Coronary artery (tissue), 2 donors: ENCODE results near the gene TARP.
"Not testable (repeated sequence)": the region's sequence is repeated elsewhere in the genome, so short reads cannot be mapped to it uniquely, and the experiment has no call there.

ENCODE experiments used
- DNase-seq: peaks from one replicate; pipeline ENCODE4 v3.0.0-alpha.2; 2017; ENCODE audit warnings: low spot score
- H3K27ac ChIP-seq, 2 donors: fragments of 200-600 bp; sonication (generic); one replicate each; pipeline ENCODE4 v1.5.1; 2016 to 2019
- H3K4me3 ChIP-seq: fragments of 200-600 bp; sonication (generic); 2 replicates; pipeline ENCODE4 v1.5.1; 2016; ENCODE audit warnings: mild to moderate bottlenecking, moderate library complexity
- TF ChIP-seq, protein P1 (sequence below): fragments of 200-600 bp; sonication (generic); IDR thresholded peaks from one replicate; pipeline ENCODE4 v1.5.1; 2019; ENCODE audit warnings: antibody characterized with exemption

Gene TARP

DNA sequence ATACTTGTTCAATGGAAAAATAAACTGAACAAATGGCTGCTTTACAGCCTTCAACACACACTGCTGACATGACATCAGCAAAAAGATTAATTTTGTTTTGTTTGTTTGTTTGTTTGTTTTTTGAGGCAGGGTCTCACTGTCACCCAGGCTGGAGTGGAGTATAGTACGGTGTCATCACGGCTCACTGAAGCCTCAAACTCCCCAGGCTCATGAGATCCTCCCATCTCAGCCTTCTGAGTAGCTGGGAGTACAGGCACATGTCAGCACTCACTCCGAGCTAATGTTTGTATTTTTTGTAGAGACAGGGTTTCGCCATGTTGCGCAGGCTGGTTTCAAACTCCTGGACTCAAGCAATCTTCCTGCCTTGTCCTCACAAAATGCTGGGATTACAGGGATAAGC is 10.9 kb downstream of the TARP start:
- TF ChIP-seq, protein P1, sequence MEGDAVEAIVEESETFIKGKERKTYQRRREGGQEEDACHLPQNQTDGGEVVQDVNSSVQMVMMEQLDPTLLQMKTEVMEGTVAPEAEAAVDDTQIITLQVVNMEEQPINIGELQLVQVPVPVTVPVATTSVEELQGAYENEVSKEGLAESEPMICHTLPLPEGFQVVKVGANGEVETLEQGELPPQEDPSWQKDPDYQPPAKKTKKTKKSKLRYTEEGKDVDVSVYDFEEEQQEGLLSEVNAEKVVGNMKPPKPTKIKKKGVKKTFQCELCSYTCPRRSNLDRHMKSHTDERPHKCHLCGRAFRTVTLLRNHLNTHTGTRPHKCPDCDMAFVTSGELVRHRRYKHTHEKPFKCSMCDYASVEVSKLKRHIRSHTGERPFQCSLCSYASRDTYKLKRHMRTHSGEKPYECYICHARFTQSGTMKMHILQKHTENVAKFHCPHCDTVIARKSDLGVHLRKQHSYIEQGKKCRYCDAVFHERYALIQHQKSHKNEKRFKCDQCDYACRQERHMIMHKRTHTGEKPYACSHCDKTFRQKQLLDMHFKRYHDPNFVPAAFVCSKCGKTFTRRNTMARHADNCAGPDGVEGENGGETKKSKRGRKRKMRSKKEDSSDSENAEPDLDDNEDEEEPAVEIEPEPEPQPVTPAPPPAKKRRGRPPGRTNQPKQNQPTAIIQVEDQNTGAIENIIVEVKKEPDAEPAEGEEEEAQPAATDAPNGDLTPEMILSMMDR: no peak
- no peak overlapping the region for H3K27ac ChIP-seq
- no peak for DNase-seq

DNA sequence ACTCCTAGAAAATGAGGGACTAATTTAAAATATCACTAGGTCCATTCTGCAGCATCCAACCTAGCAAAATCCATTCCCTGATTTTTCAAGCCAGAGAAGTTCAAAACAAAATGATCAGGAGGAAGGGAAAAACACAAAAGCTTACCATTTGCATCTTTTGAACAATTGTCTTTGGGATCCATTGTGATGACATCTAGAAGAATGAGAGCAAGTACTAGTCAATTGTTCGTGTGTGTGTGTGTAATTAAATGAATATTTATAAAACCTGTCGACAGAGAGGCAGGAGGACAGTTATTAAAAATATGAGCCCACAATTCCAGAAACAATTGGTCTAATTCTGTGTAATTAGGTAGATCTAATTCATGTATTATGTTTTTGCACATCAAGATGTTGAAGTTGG is 11.4 kb downstream of the TARP start:
- H3K4me3 ChIP-seq, H3K27ac ChIP-seq, DNase-seq: not testable (repeated sequence)

More for the DNA sequence above, 10.9 kb downstream of the TARP start:
- H3K4me3 ChIP-seq: no peak overlapping the region

DNA sequence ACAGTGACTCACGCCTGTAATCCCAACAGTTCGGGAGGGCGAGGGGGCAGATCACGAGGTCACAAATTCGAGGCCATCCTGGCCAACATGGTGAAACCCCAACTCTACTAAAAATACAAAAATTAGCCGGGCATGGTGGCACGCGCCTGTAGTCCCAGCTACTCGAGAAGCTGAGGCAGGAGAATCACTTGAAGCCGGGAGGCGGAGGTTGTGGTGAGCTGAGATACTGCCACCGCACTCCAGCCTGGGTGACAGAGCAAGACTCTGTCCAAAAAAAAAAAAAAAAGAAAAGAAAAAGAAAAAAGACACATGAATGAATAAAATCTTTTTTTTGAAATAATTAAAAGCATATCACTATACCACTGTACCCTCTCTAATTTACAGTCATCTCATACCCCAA is 11.8 kb downstream of the TARP start:
- H3K4me3 ChIP-seq, DNase-seq, H3K27ac ChIP-seq: not testable (repeated sequence)

DNA sequence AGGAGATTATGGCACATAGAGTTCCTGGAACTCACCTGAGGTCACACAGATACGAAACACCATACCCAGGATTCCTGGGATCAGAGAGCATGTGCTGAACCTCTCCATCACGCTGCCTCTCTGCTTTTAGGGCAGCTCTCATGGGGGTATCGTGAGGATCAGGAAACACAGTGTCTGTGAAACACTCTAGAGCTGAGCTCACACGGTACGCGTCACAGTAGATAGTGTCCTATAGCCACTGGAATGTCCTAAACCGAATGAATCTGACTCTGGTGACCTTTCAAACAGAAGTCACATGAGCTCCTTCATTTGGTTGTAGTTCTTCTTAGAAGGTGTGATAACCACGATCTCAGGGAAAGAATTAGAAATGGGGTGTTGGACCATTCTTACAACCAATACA is 14.3 kb downstream of the TARP start:
- DNase-seq, H3K4me3 ChIP-seq, H3K27ac ChIP-seq: not testable (repeated sequence)

DNA sequence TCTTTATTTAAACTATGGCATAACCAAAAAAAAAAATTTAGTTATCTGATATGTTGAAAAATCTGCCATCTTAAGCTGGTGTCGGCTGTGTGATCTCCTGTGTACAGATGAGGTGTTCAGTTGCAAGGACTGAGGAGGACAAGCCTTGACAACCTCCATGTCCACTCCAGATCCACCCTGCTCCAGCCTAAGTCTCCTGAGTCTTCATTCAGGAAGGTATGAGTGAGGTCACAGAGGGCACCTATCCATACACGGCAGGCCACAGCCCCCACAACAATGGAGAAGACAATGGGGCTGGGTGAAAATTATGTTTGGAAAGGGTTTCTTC is 16.1 kb downstream of the TARP start:
- TF ChIP-seq, protein P1: no peak
- Histone ChIP-seq H3K27ac (no peak overlapping the region), H3K4me3 (no peak overlapping the region)
- no peak for DNase-seq

DNA sequence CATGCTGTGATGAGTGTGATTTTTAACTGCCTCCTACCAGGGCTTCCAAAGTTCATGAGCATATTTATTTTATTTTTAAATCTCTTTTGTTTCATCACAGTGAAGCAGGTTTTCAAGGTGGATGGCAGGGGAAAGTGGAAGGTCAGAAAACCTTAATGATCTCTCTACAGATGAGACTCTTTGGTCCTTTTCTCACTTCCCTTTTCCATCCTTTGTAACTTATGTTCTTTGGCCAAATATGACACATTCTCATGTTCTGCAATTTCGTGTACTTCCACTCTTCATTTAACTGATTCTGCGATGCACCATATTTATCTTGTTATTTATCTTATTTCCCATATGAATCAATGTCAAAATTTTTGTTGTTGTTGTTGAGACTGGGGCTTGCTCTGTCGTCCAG is 23.6 kb downstream of the TARP start:
- not testable (repeated sequence) for DNase-seq, H3K4me3 ChIP-seq, H3K27ac ChIP-seq

DNA sequence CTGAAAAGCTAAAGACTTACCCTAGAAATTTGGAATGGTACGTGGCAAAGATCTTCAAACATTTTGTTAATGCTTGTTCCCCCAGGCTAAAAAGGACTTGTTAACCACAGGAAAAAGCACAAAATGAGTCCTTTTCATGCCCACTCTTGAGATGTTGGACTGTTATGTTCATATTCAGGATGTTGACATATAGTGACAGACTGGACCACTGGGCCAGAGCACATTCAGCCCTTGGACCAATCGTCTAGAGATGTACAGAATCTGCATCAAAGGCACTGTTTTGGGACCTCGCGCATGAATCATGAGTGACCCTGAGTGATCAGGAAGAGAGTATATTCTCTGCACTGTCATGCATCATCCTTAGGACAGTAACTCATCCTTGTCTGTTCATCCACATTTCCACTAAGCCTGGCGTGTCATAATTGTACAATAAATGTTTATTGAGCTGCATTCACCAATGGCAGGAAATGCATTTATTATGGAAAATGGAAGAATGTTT is 25.3 kb downstream of the TARP start:
- no peak for DNase-seq
- Histone ChIP-seq H3K27ac (no peak overlapping the region), H3K4me3 (no peak overlapping the region)
- TF ChIP-seq, protein P1: no peak

DNA sequence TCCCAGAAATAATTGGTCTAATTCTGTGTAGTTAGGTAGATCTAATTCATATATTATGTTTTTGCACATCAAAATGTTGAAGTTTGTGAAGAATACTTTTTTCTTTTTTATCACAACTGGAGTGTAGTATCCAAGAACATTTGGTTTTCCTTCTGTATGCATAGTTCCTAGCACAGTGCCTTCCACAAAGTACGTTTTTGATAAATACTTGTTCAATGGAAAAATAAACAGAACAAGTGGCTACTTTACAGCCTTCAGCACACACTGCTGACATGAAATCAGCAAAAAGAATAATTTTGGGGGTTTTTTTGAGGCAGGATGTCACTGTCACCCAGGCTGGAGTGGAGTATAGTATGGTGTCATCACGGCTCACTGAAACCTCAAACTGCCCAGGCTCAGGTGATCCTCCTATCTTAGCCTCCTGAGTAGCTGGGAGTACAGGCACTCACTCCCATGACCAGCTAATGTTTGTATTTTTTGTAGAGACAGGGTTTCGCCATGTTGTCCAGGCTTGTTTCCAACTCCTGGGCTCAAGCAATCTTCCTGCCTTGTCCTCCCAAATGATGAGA is 27.9 kb downstream of the TARP start:
- DNase-seq: no peak
- H3K4me3 ChIP-seq: no peak overlapping the region
- H3K27ac ChIP-seq: no peak overlapping the region
- TF ChIP-seq, protein P1: no peak

DNA sequence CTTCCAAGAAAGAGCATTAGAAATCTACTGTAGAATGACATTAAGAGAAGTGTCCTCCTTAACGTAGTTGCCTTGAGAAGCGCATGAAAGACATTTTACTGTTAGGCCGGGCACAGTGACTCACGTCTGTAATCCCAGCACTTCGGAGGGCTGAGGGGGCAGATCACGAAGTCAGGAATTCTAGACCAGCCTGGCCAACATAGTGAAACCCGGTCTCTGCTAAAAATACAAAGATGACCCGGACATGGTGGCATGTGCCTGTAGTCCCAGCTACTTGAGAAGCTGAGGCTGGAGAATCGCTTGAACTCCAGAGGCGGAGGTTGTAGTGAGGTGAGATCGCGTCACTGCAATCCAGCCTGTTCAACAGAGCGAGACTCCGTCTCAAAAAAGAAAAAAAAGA is 28.9 kb downstream of the TARP start:
- TF ChIP-seq, protein P1: no peak
- DNase-seq: no peak

DNA sequence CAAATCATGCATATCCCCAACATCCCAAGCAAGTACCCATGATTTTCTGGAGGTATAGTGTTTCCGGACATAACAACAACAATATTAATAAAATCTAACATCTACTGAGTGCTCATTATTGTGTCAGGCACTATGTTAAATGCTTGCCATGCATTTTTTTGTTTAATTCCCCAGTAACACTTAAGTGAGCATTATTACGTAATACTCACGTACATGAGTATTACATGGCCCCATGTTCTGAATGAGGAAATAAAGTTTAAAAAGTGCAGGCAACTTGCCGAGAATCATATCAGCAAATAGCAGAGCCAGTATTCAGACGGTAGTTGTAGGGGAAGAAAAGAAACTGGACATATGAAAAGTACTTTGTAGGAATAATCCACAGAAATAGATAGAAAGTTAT is 30.1 kb downstream of the TARP start:
- H3K4me3 ChIP-seq, H3K27ac ChIP-seq: not testable (repeated sequence)

More for the DNA sequence above, 28.9 kb downstream of the TARP start:
- Histone ChIP-seq H3K27ac (no peak overlapping the region), H3K4me3 (no peak overlapping the region)

More for the DNA sequence above, 30.1 kb downstream of the TARP start:
- not testable (repeated sequence) for DNase-seq
